Adipocyte (in vitro differentiated cells): ENCODE results near the gene HOXB7.

Experiments
- DNase-seq: peaks from one replicate; pipeline ENCODE4 v3.0.0-alpha.2; 2015; ENCODE audit warnings: low read depth
- H3K27me3 ChIP-seq: replicated peaks from 2 replicates; pipeline ENCODE4 v1.7.0; 2013; ENCODE audit warnings: mild to moderate bottlenecking, low read length, moderate library complexity; ENCODE audit not compliant: control insufficient read depth, insufficient read depth
- H3K36me3 ChIP-seq: 2 replicates; pipeline ENCODE4 v1.7.0; 2013; ENCODE audit warnings: low read length, mild to moderate bottlenecking, moderate library complexity; ENCODE audit not compliant: control insufficient read depth, insufficient read depth, severe bottlenecking
- H3K4me1 ChIP-seq: 2 replicates; pipeline ENCODE4 v1.7.0; 2013; ENCODE audit warnings: mild to moderate bottlenecking, low read length, moderate library complexity; ENCODE audit not compliant: control insufficient read depth, insufficient read depth
- H3K4me3 ChIP-seq: 2 replicates; pipeline ENCODE4 v1.7.0; 2013; ENCODE audit warnings: mild to moderate bottlenecking, low read length, moderate library complexity
- H3K9ac ChIP-seq: 2 replicates; pipeline ENCODE4 v1.7.0; 2013; ENCODE audit warnings: mild to moderate bottlenecking, low read length, moderate library complexity
- H3K9me3 ChIP-seq: 2 replicates; pipeline ENCODE4 v1.7.0; 2013; ENCODE audit warnings: mild to moderate bottlenecking, low read length, moderate library complexity; ENCODE audit not compliant: control insufficient read depth

The HOXB7 gene

GRCh38 chr17:48642843-48643696 is 32.3 kb upstream of the HOXB7 start:
- no peaks in the 10 kb centered on the region for H3K4me1 ChIP-seq
- H3K27me3 ChIP-seq = peaks cover 91% of the 10 kb centered on the region
- H3K9me3 ChIP-seq = peaks cover 5% of the 10 kb centered on the region
- H3K9ac ChIP-seq = no peak overlapping the region
- H3K4me3 ChIP-seq = no peak overlapping the region
- DNase-seq = no peak
- no peaks in the 10 kb centered on the region for H3K36me3 ChIP-seq

DNA sequence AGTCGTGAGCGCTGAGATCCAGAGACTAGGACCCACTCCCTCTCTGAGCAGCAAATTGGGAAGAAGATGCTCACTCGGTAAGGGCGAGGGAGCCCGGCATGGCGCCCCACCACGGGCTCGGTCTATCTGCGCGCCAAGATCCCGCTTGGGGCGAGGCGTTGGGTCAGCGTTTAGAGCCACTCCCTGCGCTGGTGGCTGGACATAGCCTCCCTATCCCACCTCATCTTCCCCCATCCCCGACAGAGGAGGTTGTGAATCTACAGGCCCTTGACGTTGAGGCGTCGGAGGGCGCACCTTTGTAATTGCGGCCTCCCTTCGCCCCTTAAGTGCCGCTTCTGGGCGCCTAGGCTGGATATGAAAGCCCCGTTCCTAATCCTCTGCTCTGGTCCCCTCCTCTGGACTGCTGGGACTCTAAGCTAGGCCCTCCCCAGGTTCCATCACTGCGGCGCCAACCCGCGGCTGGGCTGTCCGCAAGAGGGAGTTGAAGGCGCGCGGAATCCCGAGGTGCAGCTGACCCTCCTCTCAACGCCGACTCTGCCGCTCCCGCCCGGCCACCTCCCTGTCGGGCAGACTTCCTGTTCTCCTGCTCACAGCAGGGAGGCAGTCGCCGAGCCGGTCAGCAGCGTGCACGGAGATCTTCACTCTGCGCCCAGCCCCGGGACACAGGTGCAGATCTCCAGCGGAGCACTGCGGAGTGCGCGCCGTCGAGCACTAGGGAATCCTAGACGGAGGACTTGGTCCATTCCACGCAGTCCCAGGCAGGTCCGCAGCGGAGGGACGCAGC is 31.4 kb upstream of the HOXB7 start:
- no peak overlapping the region for H3K4me3 ChIP-seq
- peaks cover 91% of the 10 kb centered on the region for H3K27me3 ChIP-seq
- H3K9ac ChIP-seq = no peak overlapping the region
- H3K36me3 ChIP-seq = no peaks in the 10 kb centered on the region
- no peaks in the 10 kb centered on the region for H3K4me1 ChIP-seq
- no peak for DNase-seq
- peaks cover 5% of the 10 kb centered on the region for H3K9me3 ChIP-seq

GRCh38 chr17:48641541-48642058 is 30.8 kb upstream of the HOXB7 start:
- Histone ChIP-seq H3K4me3 (no peak overlapping the region), H3K27me3 (peaks cover 94% of the 10 kb centered on the region), H3K4me1 (no peaks in the 10 kb centered on the region), H3K36me3 (no peaks in the 10 kb centered on the region), H3K9me3 (peaks cover 5% of the 10 kb centered on the region), H3K9ac (no peak overlapping the region)
- no peak for DNase-seq

DNA sequence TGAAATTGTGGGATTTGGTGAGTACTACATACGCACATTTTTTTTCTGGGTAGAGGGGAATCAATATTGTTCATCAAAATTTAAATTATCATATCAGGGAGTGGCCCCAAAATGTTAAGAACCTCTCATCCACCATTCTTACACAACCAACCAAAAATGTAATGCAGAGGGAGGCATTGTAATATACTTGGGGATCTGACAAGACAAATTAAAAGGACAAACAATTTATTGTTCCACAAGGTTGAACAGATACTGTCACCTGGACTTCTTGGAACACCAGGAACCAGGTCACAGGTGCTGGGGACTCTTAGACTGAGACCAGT is 30.0 kb upstream of the HOXB7 start:
- Histone ChIP-seq H3K27me3 (peaks cover 96% of the 10 kb centered on the region), H3K4me1 (no peaks in the 10 kb centered on the region), H3K9me3 (peaks cover 5% of the 10 kb centered on the region), H3K36me3 (no peaks in the 10 kb centered on the region), H3K4me3 (no peak overlapping the region), H3K9ac (no peak overlapping the region)
- DNase-seq = no peak

- H3K9ac ChIP-seq = no peak overlapping the region
- peaks cover 96% of the 10 kb centered on the region for H3K27me3 ChIP-seq
- peaks cover 5% of the 10 kb centered on the region for H3K9me3 ChIP-seq
- no peaks in the 10 kb centered on the region for H3K4me1 ChIP-seq
- DNase-seq = no peak
- H3K4me3 ChIP-seq = no peak overlapping the region
- H3K36me3 ChIP-seq = no peaks in the 10 kb centered on the region
Measured at GRCh38 chr17:48639982-48640857, 29.4 kb upstream of the HOXB7 start.

GRCh38 chr17:48639136-48639535 is 28.3 kb upstream of the HOXB7 start:
- no peak for DNase-seq
- no peak overlapping the region for H3K9ac ChIP-seq
- H3K9me3 ChIP-seq = peaks cover 5% of the 10 kb centered on the region
- H3K4me1 ChIP-seq = no peaks in the 10 kb centered on the region
- H3K4me3 ChIP-seq = no peak overlapping the region
- H3K27me3 ChIP-seq = peaks cover 96% of the 10 kb centered on the region
- H3K36me3 ChIP-seq = no peaks in the 10 kb centered on the region

DNA sequence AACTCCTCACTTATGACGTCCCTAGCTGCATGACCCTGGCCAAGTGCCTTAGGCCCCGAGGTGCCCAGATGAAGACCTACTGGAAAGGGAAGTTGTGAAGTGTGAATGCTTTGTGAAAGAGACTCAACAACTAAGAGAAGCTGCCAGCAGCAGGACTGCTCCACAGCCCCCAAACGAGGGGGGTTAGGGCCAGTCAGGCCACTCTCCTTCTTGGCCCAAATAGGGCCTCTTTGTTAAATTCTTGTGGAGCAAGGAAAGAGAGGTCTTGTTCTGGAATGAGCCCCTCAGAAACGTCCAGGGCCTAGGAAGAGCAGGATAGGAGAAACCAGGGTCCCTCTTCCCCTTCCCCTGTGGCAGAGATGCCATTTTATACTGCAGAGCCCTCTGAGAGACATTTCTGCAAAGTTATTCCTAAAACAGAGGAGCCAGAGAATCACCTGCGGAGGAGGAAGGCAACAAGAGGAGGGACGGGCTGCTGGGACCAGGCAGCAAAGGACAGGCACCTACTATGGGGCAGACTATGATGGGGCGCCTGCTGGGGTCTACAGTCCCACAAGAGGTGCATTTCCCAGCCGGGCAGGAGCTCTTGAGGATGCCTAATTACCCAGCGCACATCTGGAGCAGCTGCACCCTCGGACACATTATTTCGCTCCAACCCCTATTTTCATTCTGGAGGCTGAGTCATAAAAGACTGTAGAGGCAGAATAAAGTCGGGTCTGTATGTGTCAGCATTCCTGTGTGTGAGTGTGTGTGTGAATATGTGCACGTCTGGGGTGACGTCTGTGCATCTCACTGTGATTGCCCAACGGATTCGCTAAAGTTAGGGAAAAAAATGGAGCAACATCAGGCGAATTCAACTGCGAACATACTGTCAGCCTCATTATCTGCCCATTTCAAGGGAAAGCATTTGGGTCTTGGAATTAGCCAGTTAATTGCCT is 26.8 kb upstream of the HOXB7 start:
- DNase-seq = no peak

GRCh38 chr17:48636177-48637018 is 25.6 kb upstream of the HOXB7 start:
- Histone ChIP-seq H3K27me3 (peaks cover 97% of the 10 kb centered on the region), H3K4me1 (no peaks in the 10 kb centered on the region), H3K36me3 (no peaks in the 10 kb centered on the region), H3K9ac (no peak overlapping the region), H3K9me3 (peaks cover 5% of the 10 kb centered on the region), H3K4me3 (no peak overlapping the region)
- DNase-seq = peak; percentile 60

More for the DNA sequence above, 26.8 kb upstream of the HOXB7 start:
- Histone ChIP-seq H3K9me3 (peaks cover 5% of the 10 kb centered on the region), H3K4me1 (no peaks in the 10 kb centered on the region), H3K4me3 (no peak overlapping the region), H3K27me3 (peaks cover 97% of the 10 kb centered on the region), H3K9ac (no peak overlapping the region), H3K36me3 (no peaks in the 10 kb centered on the region)

GRCh38 chr17:48634493-48635208 is 23.8 kb upstream of the HOXB7 start:
- peaks cover 97% of the 10 kb centered on the region for H3K27me3 ChIP-seq
- DNase-seq = no peak

More at GRCh38 chr17:48634493-48635208, 23.8 kb upstream of the HOXB7 start:
- H3K9ac ChIP-seq = no peak overlapping the region
- no peaks in the 10 kb centered on the region for H3K36me3 ChIP-seq
- H3K4me1 ChIP-seq = no peaks in the 10 kb centered on the region
- H3K4me3 ChIP-seq = no peak overlapping the region
- H3K9me3 ChIP-seq = no peaks in the 10 kb centered on the region
